Measurements from ENCODE around the gene SPAG8. TPM values are rescaled to one million over a fixed set of nuclear protein-coding genes. Genes with fewer than 3 reads are reported as not detected.

The SPAG8 gene
- total and polyA plus RNA-seq, 2 donors (not counting 1 experiment from before 2014, with no cell fraction given) = 2.0 to 5.4 TPM

Small RNA genes lying within 50 kb of the gene (small RNA-seq; reads per million reads assigned to genes)
- gene HINT2 (ENCODE audit: insufficient read length, low read depth, low replicate concordance) = not detected

Other genes with a start within 250 kb of the SPAG8 start
- gene TESK1, start 207.0 kb downstream of the SPAG8 start, total RNA-seq = 94.1 and 94.6 TPM in 2 replicates
- gene TESK1, start 207.0 kb downstream of the SPAG8 start, polyA plus RNA-seq = 43.6 and 43.8 TPM in 2 replicates
- gene CD72, start 193.8 kb downstream of the SPAG8 start, total RNA-seq = 94.6 and 110 TPM in 2 replicates
- 436 and 651 TPM in 2 replicates for gene CD72, start 193.8 kb downstream of the SPAG8 start, polyA plus RNA-seq
- 38.5 and 39.5 TPM in 2 replicates for gene SIT1, start 161.3 kb downstream of the SPAG8 start, total RNA-seq
- gene SIT1, start 161.3 kb downstream of the SPAG8 start, polyA plus RNA-seq = 26.9 and 37.1 TPM in 2 replicates
- gene RMRP, start 154.2 kb downstream of the SPAG8 start, total RNA-seq = 7,890 and 7,920 TPM in 2 replicates
- not detected in 2 replicates for gene RMRP, start 154.2 kb downstream of the SPAG8 start, polyA plus RNA-seq
- 33.8 and 41.6 TPM in 2 replicates for gene CCDC107, start 154.0 kb downstream of the SPAG8 start, total RNA-seq
- gene CCDC107, start 154.0 kb downstream of the SPAG8 start, polyA plus RNA-seq = 22.4 and 22.5 TPM in 2 replicates
- 0.53 and 0.62 TPM in 2 replicates for gene ARHGEF39, start 147.1 kb downstream of the SPAG8 start, total RNA-seq
- 0.35 and 0.40 TPM in 2 replicates for gene ARHGEF39, start 147.1 kb downstream of the SPAG8 start, polyA plus RNA-seq
- gene CA9, start 138.3 kb downstream of the SPAG8 start, total RNA-seq = not detected in 2 replicates
- not detected in 2 replicates for gene CA9, start 138.3 kb downstream of the SPAG8 start, polyA plus RNA-seq
- 6.0 and 6.3 TPM in 2 replicates for gene TPM2, start 122.3 kb downstream of the SPAG8 start, total RNA-seq
- 2.4 and 9.8 TPM in 2 replicates for gene TPM2, start 122.3 kb downstream of the SPAG8 start, polyA plus RNA-seq
- gene TLN1, start 80.1 kb downstream of the SPAG8 start, total RNA-seq = 272 and 280 TPM in 2 replicates
- 97.2 and 102 TPM in 2 replicates for gene TLN1, start 80.1 kb downstream of the SPAG8 start, polyA plus RNA-seq
- gene CREB3, start 79.6 kb downstream of the SPAG8 start, total RNA-seq = 18.1 and 20.7 TPM in 2 replicates
- 12.3 and 14.2 TPM in 2 replicates for gene CREB3, start 79.6 kb downstream of the SPAG8 start, polyA plus RNA-seq
- gene GBA2, start 63.0 kb downstream of the SPAG8 start, total RNA-seq = 137 and 158 TPM in 2 replicates
- 110 and 114 TPM in 2 replicates for gene GBA2, start 63.0 kb downstream of the SPAG8 start, polyA plus RNA-seq
- 42.3 and 44.3 TPM in 2 replicates for gene RGP1, start 63.0 kb downstream of the SPAG8 start, total RNA-seq
- gene RGP1, start 63.0 kb downstream of the SPAG8 start, polyA plus RNA-seq = 11.4 and 17.6 TPM in 2 replicates
- gene MSMP, start 58.0 kb downstream of the SPAG8 start, total RNA-seq = 3.9 TPM in 2 replicates
- gene MSMP, start 58.0 kb downstream of the SPAG8 start, polyA plus RNA-seq = 1.6 and 2.3 TPM in 2 replicates
- 4.9 and 8.0 TPM in 2 replicates for gene NPR2, start 20.7 kb downstream of the SPAG8 start, total RNA-seq
- 7.6 and 9.2 TPM in 2 replicates for gene NPR2, start 20.7 kb downstream of the SPAG8 start, polyA plus RNA-seq
- 29.7 and 31.9 TPM in 2 replicates for gene HINT2, start 2.8 kb upstream of the SPAG8 start, total RNA-seq
- 20.5 and 33.6 TPM in 2 replicates for gene HINT2, start 2.8 kb upstream of the SPAG8 start, polyA plus RNA-seq
- gene FAM221B, start 16.5 kb upstream of the SPAG8 start, total RNA-seq = not detected in 2 replicates
- gene FAM221B, start 16.5 kb upstream of the SPAG8 start, polyA plus RNA-seq = not detected in 2 replicates
- 13.6 and 14.5 TPM in 2 replicates for gene TMEM8B, start 17.0 kb upstream of the SPAG8 start, total RNA-seq
- 10.5 and 12.2 TPM in 2 replicates for gene TMEM8B, start 17.0 kb upstream of the SPAG8 start, polyA plus RNA-seq
- gene OR13J1, start 58.1 kb upstream of the SPAG8 start, total RNA-seq = not detected in 2 replicates
- gene OR13J1, start 58.1 kb upstream of the SPAG8 start, polyA plus RNA-seq = not detected in 2 replicates
- gene HRCT1, start 93.9 kb upstream of the SPAG8 start, total RNA-seq = not detected in 2 replicates
- gene HRCT1, start 93.9 kb upstream of the SPAG8 start, polyA plus RNA-seq = not detected in 2 replicates
- gene SPAAR, start 97.2 kb upstream of the SPAG8 start, total RNA-seq = not detected in 2 replicates
- not detected in 2 replicates for gene SPAAR, start 97.2 kb upstream of the SPAG8 start, polyA plus RNA-seq
- not detected in 2 replicates for gene OR2S2, start 145.9 kb upstream of the SPAG8 start, total RNA-seq
- gene OR2S2, start 145.9 kb upstream of the SPAG8 start, polyA plus RNA-seq = 0.17 TPM in 1 of 2 replicates, not detected in the other
- 7.7 and 7.9 TPM in 2 replicates for gene RECK, start 224.7 kb upstream of the SPAG8 start, total RNA-seq
- gene RECK, start 224.7 kb upstream of the SPAG8 start, polyA plus RNA-seq = 4.9 and 5.6 TPM in 2 replicates

Data from B cell (primary cell).